Measurements from ENCODE around the gene PXMP4.

The PXMP4 gene

GRCh38 chr20:33667676-33668465, 52.2 kb downstream of the PXMP4 start:
- no peak for DNase-seq

GRCh38 chr20:33667245-33667675, 52.9 kb downstream of the PXMP4 start:
- DNase-seq, result no peak

- peak; percentile 73 for DNase-seq
Measured at GRCh38 chr20:33666293-33667244, 53.5 kb downstream of the PXMP4 start, which contains the start of gene ACTL10. TSS of gene ACTL10 (plus strand) at chr20:33666943. CDS start at chr20:33667498, 555 bp downstream.

GRCh38 chr20:33664762-33665144, 55.4 kb downstream of the PXMP4 start:
- no peak for DNase-seq

- DNase-seq, result no peak
Measured at GRCh38 chr20:33664085-33664761, 55.9 kb downstream of the PXMP4 start.

GRCh38 chr20:33663161-33664084, 56.7 kb downstream of the PXMP4 start:
- no peak for DNase-seq

GRCh38 chr20:33662172-33662571, 57.9 kb downstream of the PXMP4 start, which contains the start of gene C20orf144:
TSS of gene C20orf144 (plus strand) at chr20:33662327. CDS start at chr20:33662346, 19 bp downstream.
- no peak for DNase-seq

- no peak for DNase-seq
Measured at GRCh38 chr20:33660685-33661058, 59.4 kb downstream of the PXMP4 start.

- DNase-seq, result no peak
Measured at GRCh38 chr20:33660035-33660684, 60.0 kb downstream of the PXMP4 start.

GRCh38 chr20:33659341-33660034, 60.6 kb downstream of the PXMP4 start:
- no peak for DNase-seq

GRCh38 chr20:33658929-33659328, 61.2 kb downstream of the PXMP4 start:
- DNase-seq, result no peak

- no peak for DNase-seq
Measured at GRCh38 chr20:33658510-33658909, 61.6 kb downstream of the PXMP4 start.

- DNase-seq, result no peak
Measured at GRCh38 chr20:33657704-33658095, 62.4 kb downstream of the PXMP4 start.

- DNase-seq, result no peak
Measured at GRCh38 chr20:33656783-33657703, 63.1 kb downstream of the PXMP4 start.

GRCh38 chr20:33656010-33656782, 63.9 kb downstream of the PXMP4 start:
- no peak for DNase-seq

GRCh38 chr20:33655164-33655563, 64.9 kb downstream of the PXMP4 start:
- DNase-seq, result no peak

- no peak for DNase-seq
Measured at GRCh38 chr20:33654680-33655161, 65.4 kb downstream of the PXMP4 start.

- peak; percentile 82 for DNase-seq
Measured at GRCh38 chr20:33653900-33654596, 66.1 kb downstream of the PXMP4 start.

Measured in NCI-H2081 treated with DMSO at 0.1 percent for 48 hours (cell line).